Uterus (tissue), 2 donors: ENCODE measurements around the gene BPGM.

Experiments
- POLR2A ChIP-seq, 2 donors: fragments of 450-650 bp; IDR thresholded peaks; one replicate each; pipeline ENCODE4 v1.6.1; 2016; ENCODE audit warnings: antibody characterized with exemption in 2 of 2, mild to moderate bottlenecking in 1 of 2, moderate library complexity in 1 of 2
- TF ChIP-seq, protein P1 (sequence below), 4 experiments: fragments of 200-600 bp in 2 of 4; fragments of 450-650 bp in 2 of 4; sonication (generic) in 2 of 4; IDR thresholded peaks; one replicate each; pipeline ENCODE4 v1.5.1; 2016 to 2019; ENCODE audit warnings: antibody characterized with exemption in 4 of 4, mild to moderate bottlenecking in 2 of 4, moderate library complexity in 1 of 4

DNA sequence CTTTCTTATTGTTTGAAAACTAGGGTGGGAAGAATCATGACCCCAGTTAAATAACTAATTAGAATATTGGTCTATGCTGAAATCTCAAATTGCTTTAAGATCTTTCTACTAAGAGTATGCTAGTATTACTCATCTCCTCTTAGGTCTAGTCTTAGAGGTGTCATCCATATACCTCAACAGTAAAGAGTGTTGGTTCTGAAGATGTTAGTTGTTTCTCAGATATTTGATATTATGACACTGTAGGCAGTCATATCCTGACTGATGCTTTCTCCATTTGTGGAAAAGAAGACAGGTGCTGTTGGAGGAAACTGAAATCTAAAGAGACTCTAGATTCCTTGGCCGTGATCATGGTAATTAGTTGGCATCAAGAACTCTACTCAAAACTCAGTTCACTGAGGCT, 21.2 kb downstream of the BPGM start:
- TF ChIP-seq, protein P1, sequence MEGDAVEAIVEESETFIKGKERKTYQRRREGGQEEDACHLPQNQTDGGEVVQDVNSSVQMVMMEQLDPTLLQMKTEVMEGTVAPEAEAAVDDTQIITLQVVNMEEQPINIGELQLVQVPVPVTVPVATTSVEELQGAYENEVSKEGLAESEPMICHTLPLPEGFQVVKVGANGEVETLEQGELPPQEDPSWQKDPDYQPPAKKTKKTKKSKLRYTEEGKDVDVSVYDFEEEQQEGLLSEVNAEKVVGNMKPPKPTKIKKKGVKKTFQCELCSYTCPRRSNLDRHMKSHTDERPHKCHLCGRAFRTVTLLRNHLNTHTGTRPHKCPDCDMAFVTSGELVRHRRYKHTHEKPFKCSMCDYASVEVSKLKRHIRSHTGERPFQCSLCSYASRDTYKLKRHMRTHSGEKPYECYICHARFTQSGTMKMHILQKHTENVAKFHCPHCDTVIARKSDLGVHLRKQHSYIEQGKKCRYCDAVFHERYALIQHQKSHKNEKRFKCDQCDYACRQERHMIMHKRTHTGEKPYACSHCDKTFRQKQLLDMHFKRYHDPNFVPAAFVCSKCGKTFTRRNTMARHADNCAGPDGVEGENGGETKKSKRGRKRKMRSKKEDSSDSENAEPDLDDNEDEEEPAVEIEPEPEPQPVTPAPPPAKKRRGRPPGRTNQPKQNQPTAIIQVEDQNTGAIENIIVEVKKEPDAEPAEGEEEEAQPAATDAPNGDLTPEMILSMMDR (IDR thresholded peaks at IDR 0.05), result no peak
- TF ChIP-seq POLR2A (IDR thresholded peaks at IDR 0.05), result no peak
